Breast epithelium (tissue), 3 donors: ENCODE measurements around the gene GNAT3.

Experiments used
- CTCF ChIP-seq, 3 donors: fragments of 450-650 bp; IDR thresholded peaks; one replicate each; pipeline ENCODE4 v1.5.1; 2016 to 2017; ENCODE audit warnings: antibody characterized with exemption in 3 of 3, mild to moderate bottlenecking in 3 of 3, moderate library complexity in 3 of 3
- POLR2A ChIP-seq: fragments of 450-650 bp; IDR thresholded peaks from one replicate; pipeline ENCODE4 v1.6.1; 2016; ENCODE audit warnings: antibody characterized with exemption, mild to moderate bottlenecking, moderate library complexity
- POLR2AphosphoS5 ChIP-seq, 3 donors: sonication (generic); formaldehyde crosslinking; IDR thresholded peaks; one replicate each; pipeline ENCODE4 v1.6.1; 2017; ENCODE audit warnings: antibody characterized with exemption in 3 of 3

GRCh38 chr7:80449836-80450235, 62.0 kb downstream of the GNAT3 start:
- TF ChIP-seq CTCF (IDR thresholded peaks at IDR 0.05) = no peak
- TF ChIP-seq POLR2A = no peak
- TF ChIP-seq POLR2AphosphoS5 (IDR thresholded peaks at IDR 0.05) = no peak
